Mesodermal cell (in vitro differentiated cells): ENCODE results near the gene PABPN1.
A peak's percentile ranks its signal among the peaks of the same experiment; 100 is the strongest.

ENCODE experiments used
- H3K27ac ChIP-seq: 2 replicates; pipeline ENCODE4 v1.7.0; 2013; ENCODE audit warnings: mild to moderate bottlenecking, low read depth, low read length, moderate library complexity; ENCODE audit not compliant: severe bottlenecking
- H3K36me3 ChIP-seq: 2 replicates; pipeline ENCODE4 v1.7.1; 2013; ENCODE audit warnings: mild to moderate bottlenecking, low read length, moderate library complexity; ENCODE audit not compliant: control insufficient read depth, insufficient read depth
- H3K4me1 ChIP-seq: one replicate; pipeline ENCODE4 v1.7.1; 2013; ENCODE audit warnings: mild to moderate bottlenecking, low read length; ENCODE audit not compliant: insufficient read depth, control insufficient read depth, poor library complexity, severe bottlenecking
- H3K4me3 ChIP-seq: 2 replicates; pipeline ENCODE4 v1.7.0; 2013; ENCODE audit warnings: low read length, control low read depth, mild to moderate bottlenecking; ENCODE audit not compliant: insufficient read depth, poor library complexity, severe bottlenecking; ENCODE audit errors: extremely low read depth
- H3K9me3 ChIP-seq: 2 replicates; pipeline ENCODE4 v1.7.1; 2013; ENCODE audit warnings: mild to moderate bottlenecking, low read length, moderate library complexity; ENCODE audit not compliant: control insufficient read depth
- WGBS, 2 experiments: methylation state at CpG; one replicate each; pipeline ENCODE4 v1.1.5; 2013; ENCODE audit warnings: missing lambda C conversion rate in 2 of 2; ENCODE audit not compliant: insufficient coverage in 2 of 2; 5-methylcytosine and 5-hydroxymethylcytosine counted together

PABPN1 gene

GRCh38 chr14:23302290-23303225, 18.7 kb upstream of the PABPN1 start, which contains the start of gene PPP1R3E:
Gene PPP1R3E (minus strand): TSS chr14:23302859. CDS start chr14:23302576, 283 bp downstream.
- H3K27ac ChIP-seq = peak within 1 kb of the TSS; percentile 96
- WGBS, 2 experiments = 0 to 4% methylated on average over 35 to 62 of the region's 81 CpGs
- peaks cover 12% of the 10 kb centered on the region for H3K4me1 ChIP-seq
- peak within 1 kb of the TSS; percentile 67 for H3K4me3 ChIP-seq
- H3K36me3 ChIP-seq = peaks cover 9% of the 10 kb centered on the region
- H3K9me3 ChIP-seq = no peaks in the 10 kb centered on the region

- Histone ChIP-seq H3K4me3 (peak within 1 kb of the TSS; percentile 86), H3K27ac (peak within 1 kb of the TSS; percentile 72), H3K9me3 (no peaks in the 10 kb centered on the region), H3K4me1 (peaks cover 14% of the 10 kb centered on the region), H3K36me3 (peaks cover 40% of the 10 kb centered on the region)
- WGBS, 2 experiments = 1 to 2% methylated on average over 19 to 23 of the region's 24 CpGs
Observed at GRCh38 chr14:23306412-23307145, 14.7 kb upstream of the PABPN1 start, which contains the start of gene BCL2L2. Gene BCL2L2 (plus strand): TSS chr14:23306833. CDS start chr14:23307768, 935 bp downstream.

GRCh38 chr14:23307146-23307530, 14.1 kb upstream of the PABPN1 start:
- H3K4me1 ChIP-seq = peaks cover 14% of the 10 kb centered on the region
- H3K9me3 ChIP-seq = no peaks in the 10 kb centered on the region
- 0% methylated on average over 1 of the region's 5 CpGs for WGBS, 2 experiments
- H3K27ac ChIP-seq = peak overlapping the region; percentile 72
- H3K4me3 ChIP-seq = peak overlapping the region; percentile 86
- peaks cover 46% of the 10 kb centered on the region for H3K36me3 ChIP-seq

- peaks cover 14% of the 10 kb centered on the region for H3K4me1 ChIP-seq
- H3K4me3 ChIP-seq = peak overlapping the region; percentile 86
- H3K36me3 ChIP-seq = peaks cover 50% of the 10 kb centered on the region
- no peaks in the 10 kb centered on the region for H3K9me3 ChIP-seq
- 90 to 94% methylated on average over 17 to 19 of the region's 22 CpGs for WGBS, 2 experiments
- no peak overlapping the region for H3K27ac ChIP-seq
Observed at GRCh38 chr14:23307687-23308644, 13.3 kb upstream of the PABPN1 start.

GRCh38 chr14:23308721-23309445, 12.4 kb upstream of the PABPN1 start:
- WGBS, 2 experiments = 96 to 98% methylated on average over 12 to 17 of the region's 17 CpGs
- H3K36me3 ChIP-seq = peaks cover 54% of the 10 kb centered on the region
- H3K4me3 ChIP-seq = no peak overlapping the region
- H3K4me1 ChIP-seq = peaks cover 14% of the 10 kb centered on the region
- no peaks in the 10 kb centered on the region for H3K9me3 ChIP-seq
- H3K27ac ChIP-seq = no peak overlapping the region

GRCh38 chr14:23310546-23310945, 10.7 kb upstream of the PABPN1 start:
- Histone ChIP-seq H3K36me3 (peaks cover 63% of the 10 kb centered on the region), H3K4me1 (peaks cover 14% of the 10 kb centered on the region), H3K9me3 (no peaks in the 10 kb centered on the region), H3K4me3 (no peak overlapping the region), H3K27ac (no peak overlapping the region)
- 89 to 100% methylated on average over 1 of the region's 1 CpG for WGBS, 2 experiments

- peaks cover 58% of the 10 kb centered on the region for H3K36me3 ChIP-seq
- no peak overlapping the region for H3K27ac ChIP-seq
- 97 to 100% methylated on average over 4 of the region's 5 CpGs for WGBS, 2 experiments
- H3K4me1 ChIP-seq = peaks cover 9% of the 10 kb centered on the region
- no peaks in the 10 kb centered on the region for H3K9me3 ChIP-seq
- no peak overlapping the region for H3K4me3 ChIP-seq
Observed at GRCh38 chr14:23316300-23316699, 5.0 kb upstream of the PABPN1 start.

GRCh38 chr14:23319746-23320583, 1.3 kb upstream of the PABPN1 start:
- H3K36me3 ChIP-seq = peaks cover 65% of the 10 kb centered on the region
- peaks cover 18% of the 10 kb centered on the region for H3K4me1 ChIP-seq
- peak overlapping the region; percentile 27 for H3K4me3 ChIP-seq
- H3K9me3 ChIP-seq = no peaks in the 10 kb centered on the region
- peak overlapping the region; percentile 92 for H3K27ac ChIP-seq
- 95 to 99% methylated on average over 11 to 12 of the region's 17 CpGs for WGBS, 2 experiments
